Lung (tissue), 12 donors: ENCODE measurements around the gene STXBP5. TPM values are rescaled to one million over a fixed set of nuclear protein-coding genes. Genes with fewer than 3 reads are reported as not detected.

Experiments used
- ATAC-seq: fragments of 200-7000 bp; cut with Tn5 transposase; one replicate; pipeline ENCODE4 v1.9.1; 2020; ENCODE audit warnings: moderate number of reproducible peaks; ENCODE audit not compliant: insufficient read depth, low FRiP score
- DNase-seq, 3 donors: peaks; one replicate each; pipeline ENCODE4 v3.0.0-alpha.2; 2013 to 2017
- H3K27ac ChIP-seq, 2 donors: one replicate each; pipeline ENCODE4 v1.5.1; 2013; ENCODE audit warnings: mild to moderate bottlenecking in 2 of 2, moderate library complexity in 2 of 2, control low read depth in 1 of 2, inconsistent platforms in 1 of 2, low read depth in 1 of 2, low read length in 1 of 2
- H3K27me3 ChIP-seq, 3 donors: one replicate each; pipeline ENCODE4 v1.5.1; 2013; ENCODE audit warnings: low read length in 2 of 3; ENCODE audit not compliant: control insufficient read depth in 3 of 3, insufficient read depth in 3 of 3
- H3K36me3 ChIP-seq, 4 donors: one replicate each; pipeline ENCODE4 v1.5.1; 2013; ENCODE audit warnings: low read length in 4 of 4, mild to moderate bottlenecking in 1 of 4, moderate library complexity in 1 of 4; ENCODE audit not compliant: control insufficient read depth in 4 of 4, insufficient read depth in 4 of 4
- H3K4me1 ChIP-seq, 5 donors: one replicate each; pipeline ENCODE4 v1.5.1; 2013; ENCODE audit warnings: low read length in 5 of 5, mild to moderate bottlenecking in 2 of 5, moderate library complexity in 1 of 5; ENCODE audit not compliant: control insufficient read depth in 5 of 5, insufficient read depth in 5 of 5
- H3K4me3 ChIP-seq: one replicate; pipeline ENCODE4 v1.5.1; 2013; ENCODE audit warnings: mild to moderate bottlenecking, control low read depth, moderate library complexity
- H3K9ac ChIP-seq, 2 donors: one replicate each; pipeline ENCODE4 v1.5.1; 2013; ENCODE audit warnings: low read length in 2 of 2, control low read depth in 1 of 2; ENCODE audit not compliant: insufficient read depth in 1 of 2
- H3K9me3 ChIP-seq, 4 donors: one replicate each; pipeline ENCODE4 v1.5.1; 2013; ENCODE audit warnings: low read length in 3 of 4, mild to moderate bottlenecking in 1 of 4, moderate library complexity in 1 of 4; ENCODE audit not compliant: control insufficient read depth in 4 of 4, insufficient read depth in 3 of 4
- CTCF ChIP-seq: IDR thresholded peaks from 2 replicates; pipeline ENCODE4 v1.5.1; 2012; ENCODE audit warnings: mild to moderate bottlenecking; ENCODE audit errors: control extremely low read depth, extremely low read depth
- WGBS, 2 donors: extraction: QIAGEN DNeasy Blood & Tissue Kit; methylation state at CpG; one replicate each; pipeline ENCODE4 v1.1.7; 2013; 5-methylcytosine and 5-hydroxymethylcytosine counted together
- polyA plus RNA-seq, 2 donors: library from polyadenylated mRNA; stranded (reverse); fragments of 200-250 nt; gene quantifications; one replicate each; pipeline ENCODE4 v1.2.1, GENCODE V29; 2013
- total RNA-seq, 2 donors: library from RNA; depleted of rRNA in 1 of 2; stranded (reverse); fragments of >200 nt in 1 of 2; gene quantifications; one replicate each; pipeline ENCODE4 v1.2.1, GENCODE V29; 2014 to 2021
- donor health status: control.
- donor health status: control.
- donor health status: Bipolar disorder and iron deficiency.
- donor health status: healthy.
- donor health status: DM: yes; HTN: yes; CAD: no.

The STXBP5 gene
- total and polyA plus RNA-seq, 4 donors = 6.2 to 29.0 (median 12.9) TPM

GRCh38 chr6:147337921-147338320 is 133.7 kb downstream of the STXBP5 start:
- H3K9ac ChIP-seq = no peak overlapping the region
- H3K27ac ChIP-seq = no peak overlapping the region
- H3K4me1 ChIP-seq = no peaks in the 10 kb centered on the region
- no peaks in the 10 kb centered on the region for H3K27me3 ChIP-seq
- DNase-seq (no peak), ATAC-seq (no peak)
- WGBS, 2 donors = 82 to 96% methylated on average over 3 of the region's 3 CpGs
- peaks cover 0 to 4% (median under 1%) of the 10 kb centered on the region in 4 donors for H3K36me3 ChIP-seq
- H3K9me3 ChIP-seq = no peaks in the 10 kb centered on the region
- TF ChIP-seq CTCF = no peak
- no peak overlapping the region for H3K4me3 ChIP-seq

- no peak for ATAC-seq
- H3K9me3 ChIP-seq = no peaks in the 10 kb centered on the region
- no peaks in the 10 kb centered on the region for H3K4me1 ChIP-seq
- H3K27me3 ChIP-seq = no peaks in the 10 kb centered on the region
- no peak overlapping the region for H3K27ac ChIP-seq
- DNase-seq = no peak
- TF ChIP-seq CTCF = no peak
- 95 to 100% methylated on average over 1 of the region's 1 CpG for WGBS, 2 donors
- H3K4me3 ChIP-seq = no peak overlapping the region
- no peak overlapping the region for H3K9ac ChIP-seq
- peaks cover 0 to 9% (median 2%) of the 10 kb centered on the region in 4 donors for H3K36me3 ChIP-seq
These were observed 137.3 kb downstream of the STXBP5 start for GRCh38 chr6:147341486-147341885.

GRCh38 chr6:147345902-147346301 is 141.7 kb downstream of the STXBP5 start:
- Histone ChIP-seq H3K4me3 (no peak overlapping the region), H3K9me3 (no peaks in the 10 kb centered on the region), H3K36me3 (peaks cover 0 to 9% (median 2%) of the 10 kb centered on the region in 4 donors), H3K4me1 (no peaks in the 10 kb centered on the region), H3K27ac (no peak overlapping the region), H3K27me3 (no peaks in the 10 kb centered on the region), H3K9ac (no peak overlapping the region)
- WGBS, 2 donors = 83 to 93% methylated on average over 2 of the region's 2 CpGs
- ATAC-seq = no peak
- DNase-seq = no peak
- no peak for TF ChIP-seq CTCF
